ENCODE results near the gene ATXN7.
A peak's percentile ranks its signal among the peaks of the same experiment; 100 is the strongest.

Gene ATXN7, protein sequence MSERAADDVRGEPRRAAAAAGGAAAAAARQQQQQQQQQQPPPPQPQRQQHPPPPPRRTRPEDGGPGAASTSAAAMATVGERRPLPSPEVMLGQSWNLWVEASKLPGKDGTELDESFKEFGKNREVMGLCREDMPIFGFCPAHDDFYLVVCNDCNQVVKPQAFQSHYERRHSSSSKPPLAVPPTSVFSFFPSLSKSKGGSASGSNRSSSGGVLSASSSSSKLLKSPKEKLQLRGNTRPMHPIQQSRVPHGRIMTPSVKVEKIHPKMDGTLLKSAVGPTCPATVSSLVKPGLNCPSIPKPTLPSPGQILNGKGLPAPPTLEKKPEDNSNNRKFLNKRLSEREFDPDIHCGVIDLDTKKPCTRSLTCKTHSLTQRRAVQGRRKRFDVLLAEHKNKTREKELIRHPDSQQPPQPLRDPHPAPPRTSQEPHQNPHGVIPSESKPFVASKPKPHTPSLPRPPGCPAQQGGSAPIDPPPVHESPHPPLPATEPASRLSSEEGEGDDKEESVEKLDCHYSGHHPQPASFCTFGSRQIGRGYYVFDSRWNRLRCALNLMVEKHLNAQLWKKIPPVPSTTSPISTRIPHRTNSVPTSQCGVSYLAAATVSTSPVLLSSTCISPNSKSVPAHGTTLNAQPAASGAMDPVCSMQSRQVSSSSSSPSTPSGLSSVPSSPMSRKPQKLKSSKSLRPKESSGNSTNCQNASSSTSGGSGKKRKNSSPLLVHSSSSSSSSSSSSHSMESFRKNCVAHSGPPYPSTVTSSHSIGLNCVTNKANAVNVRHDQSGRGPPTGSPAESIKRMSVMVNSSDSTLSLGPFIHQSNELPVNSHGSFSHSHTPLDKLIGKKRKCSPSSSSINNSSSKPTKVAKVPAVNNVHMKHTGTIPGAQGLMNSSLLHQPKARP

GRCh38 chr3:63863150-63864007 is at the start of gene ATXN7, which contains the start of gene THOC7:
TSS of gene ATXN7 (plus strand) at chr3:63863867. CDS start at chr3:63912599, 48,732 bp downstream.
TSS of gene THOC7 (minus strand) at chr3:63863805. CDS start at chr3:63863790, 15 bp downstream.
- peak; percentile 78 to 80 for ATAC-seq

GRCh38 chr3:63814237-63814636 is 49.4 kb upstream of the ATXN7 start:
- no peak for ATAC-seq

GRCh38 chr3:63817225-63817624 is 46.4 kb upstream of the ATXN7 start:
- ATAC-seq, result no peak

DNA sequence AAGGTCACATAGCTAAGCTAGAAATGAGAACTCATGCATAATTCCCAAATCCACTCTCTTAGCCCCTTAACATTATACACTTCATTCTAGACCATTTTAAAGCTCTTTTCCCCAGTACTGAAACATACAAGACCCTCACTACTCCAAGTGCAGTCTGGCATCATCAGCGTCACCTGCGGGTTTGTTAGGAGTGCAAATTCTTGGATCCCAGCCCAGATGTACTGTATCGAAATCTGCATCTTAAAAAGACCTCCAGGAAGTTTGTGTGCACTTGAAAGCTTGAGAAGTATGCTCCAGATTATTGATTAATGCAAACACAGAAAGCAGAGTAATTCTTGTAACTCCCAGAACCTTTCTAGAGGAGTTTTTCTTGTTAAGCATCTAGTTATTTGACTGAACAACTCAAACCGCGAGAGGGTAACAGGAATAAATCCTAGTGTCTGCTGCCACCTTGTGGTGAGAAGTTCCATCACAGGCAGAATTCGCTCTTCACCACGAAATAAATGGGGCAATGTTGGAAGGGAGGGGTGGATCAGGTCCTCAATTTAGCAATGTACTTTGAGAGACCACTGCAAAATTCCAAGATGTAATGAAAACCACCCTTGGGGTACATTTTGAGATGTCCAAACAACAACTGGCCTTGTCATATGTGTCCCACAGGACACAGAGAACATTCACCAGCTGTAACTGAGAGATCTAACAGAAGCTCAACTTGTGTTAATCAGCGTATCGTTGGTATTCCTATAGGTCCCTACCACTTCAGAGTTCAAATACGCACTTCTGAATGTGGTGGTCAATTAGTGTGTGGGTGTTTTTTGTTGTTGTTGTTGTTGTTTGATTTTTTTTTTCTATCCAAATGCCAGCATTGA is 45.2 kb upstream of the ATXN7 start:
- ATAC-seq, result peak; percentile 38 to 56

DNA sequence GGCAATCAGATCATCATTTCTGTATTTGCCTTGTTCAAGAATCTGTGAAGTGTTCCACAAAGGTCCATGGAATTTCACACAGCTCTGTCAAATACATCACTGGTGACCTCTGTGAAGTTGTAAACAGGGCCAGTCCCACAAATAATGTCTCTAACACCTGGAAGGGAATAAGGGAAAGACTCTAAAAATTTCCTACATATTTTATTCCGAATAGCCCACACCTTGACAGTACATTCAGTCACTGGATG is 44.6 kb upstream of the ATXN7 start, which contains the start of gene C3orf49:
Gene C3orf49 (plus strand): TSS at position 149 of the 248 bp plus-strand sequence. CDS start 173 bp downstream, outside the sequence.
- ATAC-seq, result no peak

- ATAC-seq, result no peak
These were observed 39.4 kb upstream of the ATXN7 start for GRCh38 chr3:63824309-63824708.

GRCh38 chr3:63830526-63830925 is 33.1 kb upstream of the ATXN7 start:
- no peak for ATAC-seq

GRCh38 chr3:63832395-63832794 is 31.3 kb upstream of the ATXN7 start:
- ATAC-seq, result no peak

- ATAC-seq, result no peak
These were observed 22.0 kb upstream of the ATXN7 start for GRCh38 chr3:63841704-63842103.

DNA sequence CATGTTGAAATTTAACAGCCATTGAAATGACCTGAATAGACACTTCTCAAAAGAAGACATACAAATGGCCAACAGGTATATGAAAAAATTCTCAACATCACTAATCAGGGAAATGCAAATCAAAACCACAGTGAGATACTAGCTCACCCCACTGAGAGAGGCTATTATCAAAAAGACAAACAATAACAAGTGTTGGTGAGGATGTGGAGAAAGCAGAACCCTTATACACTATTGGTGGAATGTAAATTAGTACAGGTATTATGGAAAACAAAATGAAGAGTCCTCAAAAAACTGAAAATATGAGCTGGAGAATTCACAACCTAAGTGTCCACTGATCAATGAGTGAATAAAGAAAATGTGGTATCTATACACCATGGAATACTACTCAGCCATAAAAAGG is 21.5 kb upstream of the ATXN7 start:
- no peak for ATAC-seq

DNA sequence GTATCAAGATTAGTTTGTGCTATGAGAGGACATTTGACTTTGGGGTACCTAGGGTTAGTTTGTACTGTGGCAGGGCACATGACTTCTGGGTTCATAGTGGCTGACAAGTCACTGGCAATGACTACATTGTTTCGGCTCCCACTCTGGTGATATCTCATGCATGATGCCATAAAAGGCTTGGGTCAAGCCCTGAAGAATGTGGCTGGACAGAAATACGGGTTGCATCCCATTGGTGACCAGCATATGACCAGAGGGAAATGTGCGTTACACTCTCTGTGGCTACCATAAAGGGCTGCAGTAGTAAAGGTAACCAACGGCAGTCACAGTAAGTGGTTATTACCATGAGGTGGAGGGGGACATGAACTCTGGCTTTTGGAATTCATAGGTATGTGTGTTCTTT is 18.5 kb upstream of the ATXN7 start:
- no peak for ATAC-seq

DNA sequence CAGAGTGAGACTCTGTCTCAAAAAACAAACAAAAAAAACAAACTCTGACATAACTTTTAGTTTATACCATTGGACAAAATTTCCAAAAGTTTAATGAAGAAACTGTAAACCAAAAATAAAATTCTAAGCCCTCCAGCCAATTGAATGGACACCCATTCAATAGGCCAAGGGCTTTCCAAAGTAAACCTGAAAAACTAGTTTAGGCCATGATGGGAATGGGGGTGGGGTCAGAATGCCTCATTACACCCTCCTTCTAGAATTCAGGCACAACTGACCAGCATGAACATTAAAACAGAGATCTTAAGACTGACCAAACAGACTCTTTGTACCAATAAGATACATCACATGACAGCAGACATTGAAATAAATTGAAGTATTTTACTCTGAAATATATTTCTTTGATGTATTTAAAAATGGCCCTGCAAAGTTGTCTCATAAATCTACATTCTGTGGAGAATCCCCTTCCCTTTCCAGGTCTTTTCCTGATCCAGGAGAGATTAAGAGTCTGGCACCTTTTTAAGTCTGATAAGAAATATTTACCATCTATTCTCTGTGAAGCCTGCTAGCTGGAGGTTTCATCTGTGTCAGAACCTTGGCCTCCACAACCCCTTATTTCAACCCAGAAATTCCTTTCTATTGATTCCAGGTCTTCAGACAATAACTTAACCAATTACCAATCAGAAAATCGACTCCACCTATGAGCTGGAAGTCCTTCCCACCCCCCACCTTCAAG is 15.8 kb upstream of the ATXN7 start:
- ATAC-seq, result no peak

DNA sequence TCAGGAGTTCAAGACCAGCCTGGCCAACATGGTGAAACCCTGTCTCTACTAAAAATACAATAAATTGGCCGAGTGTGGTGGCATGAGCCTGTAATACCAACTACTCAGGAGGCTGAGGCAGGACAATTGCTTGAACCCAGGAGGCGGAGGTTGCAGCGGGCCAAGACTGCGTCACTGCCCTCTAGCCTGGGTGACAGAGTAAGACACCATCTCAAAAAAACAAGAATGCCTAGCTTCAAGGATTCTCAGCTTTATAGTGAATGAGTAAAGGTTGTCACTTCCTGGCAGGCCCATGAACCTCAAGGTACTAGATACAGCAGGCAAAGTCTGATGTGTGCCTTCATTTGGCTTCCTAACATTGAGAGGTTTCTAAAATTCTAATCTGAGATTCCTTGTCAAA is 14.5 kb upstream of the ATXN7 start:
- no peak for ATAC-seq

- ATAC-seq, result no peak
These were observed 12.4 kb upstream of the ATXN7 start for GRCh38 chr3:63851287-63851686.

DNA sequence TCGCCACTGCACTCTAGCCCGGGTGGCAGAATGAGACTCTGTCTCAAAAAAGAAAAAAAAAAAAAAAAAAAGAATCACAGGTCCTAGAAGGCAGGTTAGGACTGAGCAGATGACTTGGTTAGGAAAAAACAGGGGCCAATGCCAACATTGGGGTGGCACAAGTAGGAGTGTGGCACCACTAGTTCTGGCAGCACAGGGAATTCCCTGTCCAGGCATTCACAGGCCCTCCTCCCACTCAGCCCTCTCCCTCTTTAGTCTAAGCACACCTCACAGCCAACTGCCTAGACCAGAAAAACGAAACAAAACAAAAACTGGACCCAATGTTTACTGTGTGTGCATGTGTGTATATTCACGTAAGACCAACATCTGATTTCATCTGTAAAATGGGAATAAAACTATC is 10.6 kb upstream of the ATXN7 start:
- ATAC-seq, result no peak

GRCh38 chr3:63855333-63855940 is 8.2 kb upstream of the ATXN7 start:
- peak; percentile 32 to 65 for ATAC-seq

- no peak for ATAC-seq
These were observed 6.4 kb upstream of the ATXN7 start for GRCh38 chr3:63857311-63857710.

- no peak for ATAC-seq
These were observed 2.9 kb upstream of the ATXN7 start for GRCh38 chr3:63860776-63861175.

DNA sequence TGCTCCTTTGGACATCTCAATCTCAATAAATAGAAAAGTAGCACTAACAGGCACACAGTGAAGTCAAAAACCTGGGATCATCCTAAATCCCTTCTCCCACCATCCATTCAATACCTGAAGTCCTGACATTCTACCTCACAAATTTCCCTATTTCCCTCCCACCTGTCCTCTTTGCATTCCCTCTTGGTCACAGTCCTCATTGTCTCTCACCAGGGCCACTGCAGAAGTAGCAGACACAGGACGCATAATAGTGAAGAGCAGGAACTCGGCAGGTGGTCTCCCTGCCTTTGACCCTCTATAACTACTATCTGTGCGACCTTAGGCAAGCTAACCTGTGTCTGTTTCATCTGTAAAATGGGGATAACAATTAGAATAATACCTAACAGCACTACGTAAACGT is 2.4 kb upstream of the ATXN7 start:
- no peak for ATAC-seq

DNA sequence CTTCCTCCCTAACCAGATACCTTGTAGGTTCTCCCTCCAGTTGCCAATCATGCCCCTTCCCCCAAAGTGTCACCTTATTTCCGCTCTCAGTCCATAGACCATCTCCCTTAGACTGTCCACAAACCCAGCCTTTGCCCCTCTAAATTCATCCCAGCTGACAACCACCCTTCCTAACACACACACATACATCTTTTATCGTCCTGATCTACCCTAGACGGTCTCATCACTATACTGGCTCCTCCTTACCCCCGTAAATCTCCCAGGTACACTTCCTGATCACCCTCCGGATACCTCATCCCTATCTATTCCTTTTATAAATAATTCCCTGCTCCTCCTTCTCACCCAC is 890 bp upstream of the ATXN7 start:
- ATAC-seq, result no peak
